Measurements from ENCODE around the gene GRIA1.

The GRIA1 gene

DNA sequence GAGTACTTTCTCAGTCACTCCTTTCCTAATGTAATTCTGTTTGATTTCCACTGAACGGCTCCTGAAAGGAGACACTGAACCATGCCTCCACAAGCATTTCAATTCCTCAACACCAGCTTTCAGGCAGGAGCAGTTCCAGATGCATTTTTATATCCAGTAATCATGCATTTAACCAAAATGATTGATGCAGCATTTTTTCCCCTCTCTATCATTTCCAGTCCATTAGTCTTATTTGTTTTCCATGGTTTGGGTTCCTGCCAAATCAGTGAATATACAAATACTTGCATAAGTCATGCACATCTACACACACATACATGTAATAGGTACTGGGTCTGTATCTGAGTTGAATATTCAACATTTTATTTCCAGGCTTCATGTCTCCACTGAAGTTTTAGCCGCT, 122.7 kb downstream of the GRIA1 start:
- no peak for DNase-seq (ENCODE audit: low spot score)

DNA sequence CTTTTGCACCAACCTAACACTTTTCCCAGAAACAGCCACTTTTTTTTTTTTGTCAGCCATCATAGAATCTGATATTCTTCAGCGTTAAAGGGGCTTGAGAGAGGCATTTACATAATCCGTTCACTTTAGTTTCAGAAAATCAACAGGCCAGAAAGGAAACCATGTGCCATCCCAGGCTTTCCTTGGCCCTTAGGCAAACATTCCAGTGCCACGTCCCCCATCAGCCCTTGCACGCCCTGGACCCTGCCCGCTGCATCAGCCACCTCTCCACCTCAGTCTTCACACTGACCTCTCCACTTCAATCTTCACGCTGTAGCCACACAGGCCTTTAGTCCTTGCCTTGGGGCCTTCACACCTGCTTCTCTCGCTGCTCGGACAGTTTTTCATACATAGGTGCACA, 123.2 kb downstream of the GRIA1 start:
- DNase-seq (ENCODE audit: low spot score): no peak

DNA sequence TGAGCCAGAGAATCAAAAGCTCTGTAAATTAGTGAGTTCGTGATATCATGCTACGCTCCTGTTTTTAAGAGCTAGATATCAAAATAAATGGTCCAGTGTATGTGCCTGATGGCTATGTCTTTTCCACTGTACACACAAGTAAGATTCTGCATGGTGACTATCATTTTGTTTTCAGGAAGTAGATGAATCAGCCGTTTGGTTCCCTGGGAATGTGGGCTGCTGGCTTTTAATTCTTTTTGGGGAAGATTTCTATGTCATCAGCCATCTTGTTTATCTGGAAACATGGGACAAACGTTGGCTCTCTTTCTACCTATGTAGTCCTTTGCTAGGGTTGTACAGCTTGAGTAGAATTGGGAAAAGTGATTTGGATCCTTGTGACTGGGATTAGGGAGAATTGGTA, 126.7 kb downstream of the GRIA1 start:
- no peak for DNase-seq (ENCODE audit: low spot score)

DNA sequence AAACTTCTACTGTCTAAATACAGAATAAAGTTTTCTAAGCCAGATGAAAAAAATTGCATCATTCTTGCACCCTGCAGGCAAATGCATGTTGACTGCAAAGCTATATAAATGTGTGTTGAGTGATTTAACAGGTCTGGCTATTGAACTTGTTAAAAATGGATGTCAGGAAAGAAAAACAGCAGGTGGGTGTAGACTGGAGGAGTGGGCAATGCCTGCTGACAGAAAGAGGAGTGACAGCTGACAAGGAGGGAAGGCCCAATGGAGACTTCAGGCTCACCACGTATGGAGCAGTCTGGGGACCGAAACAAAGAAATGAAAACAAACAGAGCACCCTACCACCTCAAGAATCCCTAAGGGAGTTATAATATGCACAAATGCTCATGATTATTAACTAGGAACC, 127.8 kb downstream of the GRIA1 start:
- no peak for DNase-seq (ENCODE audit: low spot score)

DNA sequence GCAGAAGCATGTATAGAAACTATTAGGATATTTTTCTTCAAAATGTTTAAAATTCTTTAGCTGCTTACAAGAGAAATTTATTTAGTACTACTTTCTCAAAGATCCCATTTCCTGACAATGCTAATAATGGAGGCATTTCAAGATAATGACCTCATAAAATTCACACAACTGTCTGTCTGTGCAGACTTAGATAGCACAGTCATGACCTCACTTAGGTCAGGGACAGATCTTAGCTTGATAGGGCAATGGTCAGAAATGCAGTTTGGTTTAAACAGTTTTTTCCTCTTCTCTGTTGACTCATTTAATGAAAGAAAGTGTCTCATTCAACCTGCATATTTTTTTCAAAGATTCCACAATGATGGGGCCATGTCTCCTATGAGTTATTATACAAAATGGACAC, 128.4 kb downstream of the GRIA1 start:
- no peak for DNase-seq (ENCODE audit: low spot score)

DNA sequence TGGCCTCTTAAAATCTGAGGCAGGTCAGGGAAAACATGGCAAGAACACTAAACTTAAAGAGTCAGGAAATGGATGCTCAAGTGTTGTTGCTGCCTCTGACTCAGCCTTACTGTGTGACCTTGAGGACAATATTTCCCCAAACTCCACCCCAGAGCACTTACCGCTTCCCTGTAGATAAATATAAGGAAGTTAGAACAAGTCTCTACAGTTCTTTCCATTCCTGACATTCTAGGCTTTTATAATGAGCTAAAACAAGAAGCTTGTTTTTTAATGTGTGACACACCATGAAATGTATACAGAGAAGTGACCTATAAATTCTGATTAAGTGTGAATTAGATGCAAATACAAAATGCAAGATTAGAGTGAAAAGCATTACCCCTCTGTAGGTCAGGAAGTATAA, 129.3 kb downstream of the GRIA1 start:
- DNase-seq (ENCODE audit: low spot score): no peak

DNA sequence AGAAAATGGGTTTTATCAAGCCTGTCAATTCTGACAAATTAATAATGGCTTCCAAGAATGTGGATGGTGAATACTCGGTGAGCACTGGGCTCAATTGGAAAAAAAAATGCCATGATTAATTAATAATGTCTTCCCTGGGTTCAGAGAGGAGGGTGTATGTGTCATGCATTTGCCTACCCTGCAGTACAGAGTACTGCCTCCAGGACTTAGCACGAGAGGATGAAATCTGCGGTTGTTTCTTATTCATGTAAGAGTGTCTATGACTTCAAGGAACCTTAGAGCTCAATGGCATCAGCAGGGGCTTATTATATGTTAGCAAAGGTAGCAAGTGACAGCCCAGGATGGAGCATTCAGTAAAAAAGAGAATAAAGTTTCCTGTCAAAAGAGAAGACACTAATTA, 132.7 kb downstream of the GRIA1 start:
- no peak for DNase-seq (ENCODE audit: low spot score)

DNA sequence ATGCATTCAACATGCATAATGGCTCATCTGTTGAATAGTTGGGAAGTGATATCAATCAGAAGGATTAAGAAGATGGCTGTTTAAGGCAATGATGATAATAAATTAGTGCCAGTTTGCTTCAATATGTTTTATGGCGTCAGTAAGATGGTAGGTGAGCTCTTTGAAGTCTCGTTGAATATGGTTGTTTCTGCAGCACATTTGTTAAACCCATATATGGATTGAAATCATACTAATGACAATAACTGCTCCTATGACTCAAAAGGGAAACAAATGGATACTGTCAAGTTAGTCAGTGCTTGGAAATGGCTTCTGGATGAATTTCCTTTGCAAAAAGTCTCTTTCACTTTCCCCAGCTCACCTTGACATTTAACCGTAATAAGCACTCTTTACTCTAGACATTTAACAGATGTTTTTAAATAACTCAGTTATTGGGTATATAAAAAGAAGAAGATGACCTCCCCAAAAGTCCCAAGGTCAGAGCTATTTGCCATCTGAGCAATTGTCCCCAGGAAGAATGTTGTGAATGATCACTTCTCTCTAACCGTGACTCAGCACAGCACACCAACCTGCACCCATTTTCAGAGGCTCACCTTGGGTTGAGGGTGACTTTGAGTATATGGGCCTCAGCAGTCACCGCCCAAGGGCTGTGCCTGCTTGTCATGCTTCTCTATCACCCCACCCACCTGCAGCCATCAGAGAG, 133.4 kb downstream of the GRIA1 start:
- DNase-seq (ENCODE audit: low spot score): no peak

DNA sequence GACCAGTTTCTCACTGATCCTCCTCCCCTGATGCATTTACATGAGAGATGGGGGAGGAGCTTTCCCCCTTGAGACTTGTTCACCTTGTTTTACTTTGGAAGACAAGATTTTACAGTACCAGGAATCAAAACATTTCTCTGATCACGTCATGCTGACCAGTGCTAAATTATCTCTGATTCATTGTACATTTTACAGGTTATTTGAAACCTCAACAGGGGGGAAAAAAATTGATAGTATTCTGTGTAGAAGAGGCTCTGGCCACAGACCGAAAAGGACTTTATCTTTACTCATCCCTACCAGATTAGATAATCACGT, 133.9 kb downstream of the GRIA1 start:
- DNase-seq (ENCODE audit: low spot score): no peak

DNA sequence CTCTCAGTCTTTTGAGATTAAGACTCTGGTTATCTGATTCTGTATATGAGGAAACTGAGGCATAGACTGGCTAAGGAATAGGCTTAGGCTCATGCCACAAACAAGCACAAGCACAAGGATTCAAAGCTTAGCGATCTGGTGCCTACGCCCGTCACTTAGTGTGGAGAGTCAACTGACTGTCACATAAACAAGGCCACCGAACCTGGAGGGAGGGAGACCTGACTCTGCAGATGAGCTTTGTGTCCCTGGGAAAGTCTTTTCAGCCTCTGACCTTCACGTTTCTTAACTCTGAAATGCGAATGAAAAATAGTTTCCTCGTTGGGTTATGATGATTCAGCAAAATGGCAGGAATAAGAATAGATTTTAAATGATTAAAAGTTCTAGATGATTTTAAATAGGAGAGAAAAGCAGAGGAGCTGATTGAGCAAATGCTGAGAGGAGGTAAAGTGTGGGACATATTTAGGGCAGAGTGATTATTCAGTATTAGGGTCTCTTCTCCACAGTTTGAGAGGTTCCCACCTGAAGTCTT, 135.4 kb downstream of the GRIA1 start:
- no peak for DNase-seq (ENCODE audit: low spot score)

DNA sequence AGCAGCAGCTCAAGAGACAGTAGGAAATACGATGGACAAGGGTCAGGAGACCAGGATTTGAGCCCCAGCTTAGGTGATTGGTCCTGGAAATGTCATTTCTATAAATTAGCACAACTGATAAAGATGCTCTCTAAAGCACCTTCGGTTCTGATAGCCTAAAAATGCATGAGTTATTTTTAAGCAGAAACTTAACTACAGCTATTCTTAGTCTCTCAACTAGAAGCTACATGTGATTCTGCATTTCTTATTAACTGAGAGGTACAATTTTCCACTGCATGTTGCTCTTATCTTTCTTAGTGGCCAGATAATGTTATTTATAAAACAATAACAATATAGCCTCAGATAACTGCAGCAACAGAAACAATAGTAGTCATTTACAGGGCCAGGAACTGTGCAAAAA, 136.4 kb downstream of the GRIA1 start:
- no peak for DNase-seq (ENCODE audit: low spot score)

DNA sequence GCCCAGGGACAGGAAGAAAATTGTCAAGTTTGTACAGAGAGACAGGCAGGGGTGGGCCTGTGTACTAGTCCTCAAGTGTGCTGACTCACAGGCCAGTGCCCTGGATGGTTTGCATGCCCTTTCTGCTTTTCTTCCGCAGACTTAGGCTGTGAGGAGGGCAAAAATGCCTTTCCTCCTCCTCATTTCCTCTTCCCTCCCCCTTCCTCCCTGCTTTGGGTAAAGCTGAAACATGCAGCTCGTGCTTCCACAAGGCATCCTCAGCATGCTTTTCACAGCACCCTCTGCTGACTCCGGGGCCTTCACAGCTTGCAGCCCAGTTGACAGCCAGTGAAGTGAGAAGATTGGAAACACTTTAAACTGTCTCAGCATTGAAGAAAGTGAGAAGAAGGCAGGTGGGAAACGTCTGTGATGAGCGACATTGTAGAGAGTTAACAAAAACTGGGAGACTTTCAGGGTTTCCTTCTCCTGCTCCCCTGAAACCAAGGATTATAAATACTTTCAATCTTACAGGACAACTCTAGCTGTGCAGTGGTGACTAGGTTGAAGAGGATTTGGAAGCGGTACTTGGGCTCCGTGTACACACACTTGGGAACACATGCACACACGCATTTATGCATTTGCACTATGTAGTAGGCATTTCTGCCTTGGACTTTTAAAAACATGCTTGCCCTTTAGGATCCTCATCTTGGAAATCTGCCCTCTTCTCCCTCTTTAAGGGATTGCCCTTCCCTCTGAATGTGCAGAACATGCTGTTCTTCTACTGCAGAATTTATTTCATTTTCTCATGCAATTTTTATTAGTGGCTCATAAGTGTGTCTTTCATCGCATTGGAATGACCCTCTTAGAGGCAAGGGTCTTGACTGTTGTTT, 138.8 kb downstream of the GRIA1 start:
- peak; percentile 75 for DNase-seq (ENCODE audit: low spot score)

DNA sequence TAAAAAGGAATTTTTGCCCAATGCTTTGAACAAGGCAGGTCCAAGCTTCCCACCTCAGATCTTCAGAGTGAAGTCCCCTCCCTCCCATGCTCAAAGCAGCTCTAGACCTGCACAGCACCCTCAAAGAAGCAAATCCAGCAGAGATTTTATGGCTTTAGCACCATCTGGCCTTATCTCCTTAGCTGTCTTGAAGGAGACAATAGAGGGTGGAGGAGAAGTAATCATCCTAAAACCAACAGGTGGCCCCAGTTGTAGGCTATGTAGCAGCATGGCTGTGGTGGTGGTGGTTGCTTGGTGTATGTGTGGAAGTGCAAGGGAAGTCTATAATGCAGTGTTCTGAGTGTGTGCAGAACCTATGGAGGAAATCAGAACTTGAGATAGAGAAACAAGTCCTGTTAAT, 140.1 kb downstream of the GRIA1 start:
- DNase-seq (ENCODE audit: low spot score): no peak

DNA sequence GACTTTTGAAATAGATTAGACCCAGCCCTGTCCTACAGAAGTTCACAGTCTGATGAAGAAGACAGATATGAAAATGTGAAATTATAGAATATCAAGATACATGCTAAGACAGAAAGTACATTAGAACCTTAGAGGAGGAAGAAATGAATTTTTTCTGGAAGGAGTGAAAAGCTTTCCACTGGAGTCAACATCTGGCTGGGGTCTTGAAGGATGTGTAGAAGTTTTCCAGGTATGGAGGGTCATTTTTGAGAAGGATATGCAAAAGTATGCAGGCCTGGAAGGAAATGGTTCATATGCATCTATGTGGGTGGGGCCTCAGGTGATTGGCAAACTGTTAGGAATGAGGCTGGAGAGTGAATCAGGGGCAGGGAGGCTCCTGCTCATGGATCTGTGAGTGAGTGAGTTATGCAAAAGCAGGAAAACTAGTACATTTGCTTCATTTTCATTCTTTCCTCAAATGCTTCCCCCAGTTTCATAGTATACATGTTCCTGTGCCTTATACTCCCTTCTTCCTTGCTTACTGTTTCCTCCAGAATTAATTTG, 142.3 kb downstream of the GRIA1 start:
- no peak for DNase-seq (ENCODE audit: low spot score)

DNA sequence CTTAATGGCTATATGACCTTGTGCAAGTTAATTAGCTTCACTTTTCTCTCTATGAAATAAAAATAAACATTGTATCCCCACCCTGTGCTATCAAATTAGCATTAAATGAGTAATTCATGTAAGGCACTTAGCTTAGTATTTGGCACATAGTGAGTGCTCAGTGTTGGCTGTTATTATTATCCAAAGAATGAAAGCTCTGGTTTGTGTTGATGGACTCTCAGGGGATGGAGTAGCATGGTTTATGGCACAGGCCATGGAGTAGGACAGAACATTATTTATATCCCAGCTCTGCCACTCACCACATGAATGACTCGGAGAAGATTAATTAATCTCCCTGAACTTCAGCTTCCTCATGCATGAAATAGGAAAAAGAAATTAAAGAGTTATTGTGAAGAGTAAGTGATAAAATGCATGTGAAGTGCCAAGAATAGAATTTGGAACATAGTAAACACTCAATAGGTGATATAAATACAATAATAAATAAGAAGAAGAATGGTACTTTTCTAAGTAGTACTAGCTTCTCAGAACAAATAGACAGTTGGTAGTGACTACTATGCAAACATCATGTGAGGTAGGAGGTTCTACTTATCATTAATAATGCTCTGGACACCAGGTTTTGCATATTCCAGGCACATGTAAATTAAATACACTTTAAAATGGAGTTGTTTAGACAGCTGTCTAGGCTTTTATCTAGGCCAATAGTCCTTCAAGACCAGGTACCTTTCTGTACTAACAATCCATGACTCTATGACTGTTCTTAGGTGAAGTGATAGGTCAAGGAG, 146.4 kb downstream of the GRIA1 start:
- no peak for DNase-seq (ENCODE audit: low spot score)

DNA sequence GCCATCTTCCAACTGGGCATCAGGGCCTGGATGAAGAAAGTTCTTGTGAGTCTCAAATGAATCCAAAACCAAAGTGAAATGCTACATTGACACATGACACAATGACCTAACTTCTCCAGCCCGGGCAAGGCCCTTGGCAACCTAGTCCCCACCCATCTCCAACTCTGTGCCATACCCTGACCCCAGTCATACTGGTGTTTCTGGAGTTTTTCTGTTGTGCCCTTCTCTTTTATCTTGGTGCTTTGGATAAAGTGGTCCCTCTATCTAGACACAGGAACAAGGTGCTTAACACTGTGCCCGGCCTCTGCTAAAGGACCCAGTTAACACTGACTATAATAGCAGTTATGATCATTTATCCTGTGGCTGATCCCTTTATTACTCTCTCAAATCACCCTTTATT, 149.8 kb downstream of the GRIA1 start:
- DNase-seq (ENCODE audit: low spot score): no peak

DNA sequence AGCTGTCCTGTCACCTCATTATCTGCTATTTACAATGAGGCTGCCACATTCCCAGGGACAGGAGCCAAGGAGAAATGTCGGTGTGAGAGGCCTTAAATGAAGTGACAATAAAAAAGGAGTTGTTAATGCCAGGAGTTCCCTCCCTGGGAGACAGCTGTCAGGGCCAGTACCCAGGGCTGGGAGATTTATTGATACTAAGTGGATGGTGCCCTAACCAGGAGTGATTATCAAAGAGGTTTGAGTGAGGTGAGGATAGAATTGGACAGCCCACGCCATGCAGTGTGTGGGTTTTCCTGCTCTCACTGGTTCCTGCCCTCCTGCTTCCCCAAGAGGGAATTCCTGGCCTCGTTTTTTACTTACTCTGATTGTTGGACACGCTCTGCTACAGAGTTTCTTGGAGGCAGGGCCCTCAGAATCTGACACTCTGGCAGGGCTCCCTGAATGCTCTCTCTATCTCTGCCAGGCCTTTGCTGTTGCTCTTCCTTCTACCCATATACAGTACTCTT, 150.8 kb downstream of the GRIA1 start:
- no peak for DNase-seq (ENCODE audit: low spot score)

DNA sequence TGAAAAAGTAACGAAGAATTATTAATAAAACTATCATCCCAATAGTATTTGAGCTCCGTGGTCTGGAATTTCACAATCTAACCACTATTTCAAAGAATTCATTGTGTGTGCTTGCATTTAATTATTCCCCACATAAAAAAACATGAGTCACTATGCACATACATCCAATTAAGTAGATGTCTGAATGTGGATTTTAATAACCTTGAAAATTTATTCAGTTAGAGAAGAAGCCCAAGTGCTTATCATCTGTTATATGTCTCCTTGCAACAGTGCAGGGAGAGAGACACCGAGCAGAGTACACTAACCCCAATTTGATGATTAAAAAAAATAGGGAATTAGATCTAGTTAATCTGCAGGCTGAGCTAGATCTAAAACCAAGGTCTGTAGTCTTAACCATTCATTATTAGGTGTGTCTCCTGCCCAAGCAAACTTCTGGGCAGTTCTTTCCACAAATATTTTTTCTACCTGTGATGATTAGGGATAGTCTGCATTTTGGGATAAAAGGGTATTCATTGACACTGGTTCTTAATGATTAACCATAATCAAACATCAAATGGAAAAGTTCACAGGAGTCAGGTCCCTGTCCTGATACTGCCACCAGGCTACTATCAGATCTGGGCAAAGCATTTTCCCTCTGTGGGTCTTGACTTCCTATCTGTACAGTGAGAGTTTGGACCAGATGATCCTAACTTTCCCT, 164.2 kb downstream of the GRIA1 start:
- no peak for DNase-seq (ENCODE audit: low spot score)

DNA sequence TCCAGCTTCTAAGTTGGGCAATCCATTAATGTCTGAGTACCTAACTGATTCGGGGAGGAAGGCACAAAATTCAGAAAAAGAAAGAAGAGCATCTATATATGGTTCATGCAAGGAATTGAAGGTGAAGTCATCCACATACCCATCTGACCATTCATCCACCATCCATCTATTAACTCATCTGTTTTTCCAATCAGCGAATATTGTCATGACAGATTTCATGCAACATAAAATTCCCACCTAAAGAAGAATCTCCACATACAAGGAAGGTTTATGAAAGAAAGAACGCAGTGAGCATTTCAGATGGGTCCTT, 164.7 kb downstream of the GRIA1 start:
- DNase-seq (ENCODE audit: low spot score): no peak

DNA sequence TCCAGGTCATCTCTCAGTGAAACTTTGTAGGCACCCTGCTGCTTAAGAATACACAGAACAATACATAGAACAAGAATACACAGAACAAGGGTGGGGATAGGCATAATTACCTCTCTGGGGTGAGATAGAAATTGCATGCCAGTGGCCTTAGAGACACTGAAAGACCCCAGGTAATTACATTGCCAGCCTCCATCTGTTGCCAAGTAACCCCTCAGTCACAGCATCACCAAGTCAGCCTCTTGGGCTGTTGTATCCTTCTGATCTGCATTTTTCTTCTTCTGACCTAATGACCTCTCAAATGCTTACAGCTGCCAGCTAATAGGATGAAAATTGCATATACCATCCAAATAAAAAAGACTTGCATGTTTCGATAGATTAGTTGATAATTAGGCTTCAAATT, 167.7 kb downstream of the GRIA1 start:
- DNase-seq (ENCODE audit: low spot score): no peak

DNA sequence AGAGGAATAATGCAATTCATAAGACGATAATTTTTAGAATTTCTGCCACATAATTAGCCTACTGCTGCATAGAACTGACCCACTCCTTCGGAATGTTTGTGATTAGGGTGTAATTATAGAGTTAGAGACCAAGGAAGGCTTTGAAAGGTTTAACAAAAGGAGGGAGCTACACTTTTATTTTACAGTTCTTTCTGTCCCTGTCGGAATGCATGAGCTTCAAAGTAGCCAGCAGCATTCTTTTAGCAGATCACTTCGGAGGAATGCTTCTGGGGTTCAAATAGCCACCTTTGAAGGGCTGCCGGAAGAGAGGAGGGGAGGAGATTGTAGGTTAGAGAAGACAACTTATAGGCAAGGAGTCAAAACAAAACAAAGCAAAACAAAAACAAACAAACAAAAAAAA, 168.1 kb downstream of the GRIA1 start:
- DNase-seq (ENCODE audit: low spot score): no peak
